ENCODE results near the gene CAPN2.

Gene CAPN2

GRCh38 chr1:223712194-223712849 is at the start of gene CAPN2:
CAPN2 (plus strand) TSS chr1:223712539; CDS start chr1:223712641, 102 bp downstream.
- H3K9me3 ChIP-seq (ENCODE audit: insufficient read depth, low read depth, low read length): no peaks in the 10 kb centered on the region
- H3K9ac ChIP-seq (ENCODE audit: low read depth, low read length): peak within 1 kb of the TSS; percentile 66; the same call in 1 of the 2 replicates
- no peaks in the 10 kb centered on the region; the same call in 1 of the 2 replicates for H3K4me1 ChIP-seq (ENCODE audit: insufficient read depth, low read length)
- no peaks in the 10 kb centered on the region for H3K36me3 ChIP-seq (ENCODE audit: insufficient read depth, low read depth, low read length)
- H3K4me3 ChIP-seq (ENCODE audit: low read length): peak within 1 kb of the TSS; percentile 73
- H3K27ac ChIP-seq (ENCODE audit: low read length): no peak within 1 kb of the TSS
- peaks cover 57% of the 10 kb centered on the region for H3K27me3 ChIP-seq (ENCODE audit: insufficient read depth, low read length)

- H3K4me3 ChIP-seq (ENCODE audit: low read length): no peak overlapping the region
- H3K27ac ChIP-seq (ENCODE audit: low read length): no peak overlapping the region
- H3K36me3 ChIP-seq (ENCODE audit: insufficient read depth, low read depth, low read length): no peaks in the 10 kb centered on the region
- no peaks in the 10 kb centered on the region for H3K27me3 ChIP-seq (ENCODE audit: insufficient read depth, low read length)
- H3K9ac ChIP-seq (ENCODE audit: low read depth, low read length): no peak overlapping the region
- H3K4me1 ChIP-seq (ENCODE audit: insufficient read depth, low read length): 0 out of 2 replicates have a peak, but pooled peaks cover 5% of the 10 kb centered on the region
- H3K9me3 ChIP-seq (ENCODE audit: insufficient read depth, low read depth, low read length): no peaks in the 10 kb centered on the region
These were observed 49.4 kb upstream of the CAPN2 start for GRCh38 chr1:223662943-223663342.

GRCh38 chr1:223664106-223664505 is 48.2 kb upstream of the CAPN2 start:
- 0 out of 2 replicates have a peak, but pooled peaks cover 5% of the 10 kb centered on the region for H3K4me1 ChIP-seq (ENCODE audit: insufficient read depth, low read length)
- H3K36me3 ChIP-seq (ENCODE audit: insufficient read depth, low read depth, low read length): no peaks in the 10 kb centered on the region
- no peak overlapping the region for H3K4me3 ChIP-seq (ENCODE audit: low read length)
- H3K27me3 ChIP-seq (ENCODE audit: insufficient read depth, low read length): no peaks in the 10 kb centered on the region
- H3K9me3 ChIP-seq (ENCODE audit: insufficient read depth, low read depth, low read length): no peaks in the 10 kb centered on the region
- H3K27ac ChIP-seq (ENCODE audit: low read length): no peak overlapping the region
- no peak overlapping the region for H3K9ac ChIP-seq (ENCODE audit: low read depth, low read length)

- Histone ChIP-seq H3K9me3 (ENCODE audit: insufficient read depth, low read depth, low read length) (no peaks in the 10 kb centered on the region), H3K27ac (ENCODE audit: low read length) (no peak within 1 kb of the TSS), H3K36me3 (ENCODE audit: insufficient read depth, low read depth, low read length) (no peaks in the 10 kb centered on the region), H3K27me3 (ENCODE audit: insufficient read depth, low read length) (no peaks in the 10 kb centered on the region), H3K4me3 (ENCODE audit: low read length) (no peak within 1 kb of the TSS), H3K9ac (ENCODE audit: low read depth, low read length) (no peak within 1 kb of the TSS), H3K4me1 (ENCODE audit: insufficient read depth, low read length) (0 out of 2 replicates have a peak, but pooled peaks cover 5% of the 10 kb centered on the region)
These were observed 46.6 kb upstream of the CAPN2 start, which contains the start of gene CAPN8 for GRCh38 chr1:223665592-223666312. CAPN8 (minus strand) TSS chr1:223665701; CDS start chr1:223665646, 55 bp downstream.

- no peak overlapping the region for H3K27ac ChIP-seq (ENCODE audit: low read length)
These were observed 44.7 kb upstream of the CAPN2 start for GRCh38 chr1:223667484-223668182.

GRCh38 chr1:223669003-223669795 is 43.1 kb upstream of the CAPN2 start:
- Histone ChIP-seq H3K27me3 (ENCODE audit: insufficient read depth, low read length) (no peaks in the 10 kb centered on the region), H3K9ac (ENCODE audit: low read depth, low read length) (no peak overlapping the region), H3K4me3 (ENCODE audit: low read length) (no peak overlapping the region), H3K27ac (ENCODE audit: low read length) (no peak overlapping the region), H3K36me3 (ENCODE audit: insufficient read depth, low read depth, low read length) (no peaks in the 10 kb centered on the region), H3K9me3 (ENCODE audit: insufficient read depth, low read depth, low read length) (peaks cover 14% of the 10 kb centered on the region), H3K4me1 (ENCODE audit: insufficient read depth, low read length) (no peaks in the 10 kb centered on the region)

More at GRCh38 chr1:223667484-223668182, 44.7 kb upstream of the CAPN2 start:
- H3K36me3 ChIP-seq (ENCODE audit: insufficient read depth, low read depth, low read length): no peaks in the 10 kb centered on the region
- no peak overlapping the region for H3K4me3 ChIP-seq (ENCODE audit: low read length)
- 0 out of 2 replicates have a peak, but pooled peaks cover 2% of the 10 kb centered on the region for H3K4me1 ChIP-seq (ENCODE audit: insufficient read depth, low read length)
- no peaks in the 10 kb centered on the region for H3K27me3 ChIP-seq (ENCODE audit: insufficient read depth, low read length)
- no peaks in the 10 kb centered on the region for H3K9me3 ChIP-seq (ENCODE audit: insufficient read depth, low read depth, low read length)
- H3K9ac ChIP-seq (ENCODE audit: low read depth, low read length): no peak overlapping the region

- no peaks in the 10 kb centered on the region for H3K4me1 ChIP-seq (ENCODE audit: insufficient read depth, low read length)
- H3K9me3 ChIP-seq (ENCODE audit: insufficient read depth, low read depth, low read length): peaks cover 20% of the 10 kb centered on the region
- no peaks in the 10 kb centered on the region for H3K36me3 ChIP-seq (ENCODE audit: insufficient read depth, low read depth, low read length)
- no peaks in the 10 kb centered on the region for H3K27me3 ChIP-seq (ENCODE audit: insufficient read depth, low read length)
- H3K27ac ChIP-seq (ENCODE audit: low read length): no peak overlapping the region
- no peak overlapping the region for H3K9ac ChIP-seq (ENCODE audit: low read depth, low read length)
- no peak overlapping the region for H3K4me3 ChIP-seq (ENCODE audit: low read length)
These were observed 41.7 kb upstream of the CAPN2 start for GRCh38 chr1:223670458-223671159.

GRCh38 chr1:223674119-223674890 is 38.0 kb upstream of the CAPN2 start:
- no peak overlapping the region for H3K9ac ChIP-seq (ENCODE audit: low read depth, low read length)
- no peaks in the 10 kb centered on the region for H3K27me3 ChIP-seq (ENCODE audit: insufficient read depth, low read length)
- H3K4me3 ChIP-seq (ENCODE audit: low read length): no peak overlapping the region
- H3K27ac ChIP-seq (ENCODE audit: low read length): no peak overlapping the region
- H3K36me3 ChIP-seq (ENCODE audit: insufficient read depth, low read depth, low read length): no peaks in the 10 kb centered on the region
- peaks cover 24% of the 10 kb centered on the region for H3K9me3 ChIP-seq (ENCODE audit: insufficient read depth, low read depth, low read length)
- H3K4me1 ChIP-seq (ENCODE audit: insufficient read depth, low read length): no peaks in the 10 kb centered on the region

GRCh38 chr1:223678841-223679240 is 33.5 kb upstream of the CAPN2 start:
- Histone ChIP-seq H3K4me1 (ENCODE audit: insufficient read depth, low read length) (no peaks in the 10 kb centered on the region), H3K27me3 (ENCODE audit: insufficient read depth, low read length) (0 out of 2 replicates have a peak, but pooled peaks cover 6% of the 10 kb centered on the region), H3K4me3 (ENCODE audit: low read length) (no peak overlapping the region), H3K36me3 (ENCODE audit: insufficient read depth, low read depth, low read length) (no peaks in the 10 kb centered on the region), H3K9me3 (ENCODE audit: insufficient read depth, low read depth, low read length) (peaks cover 14% of the 10 kb centered on the region), H3K9ac (ENCODE audit: low read depth, low read length) (no peak overlapping the region), H3K27ac (ENCODE audit: low read length) (no peak overlapping the region)

- no peak overlapping the region for H3K9ac ChIP-seq (ENCODE audit: low read depth, low read length)
- H3K27ac ChIP-seq (ENCODE audit: low read length): no peak overlapping the region
- no peaks in the 10 kb centered on the region for H3K36me3 ChIP-seq (ENCODE audit: insufficient read depth, low read depth, low read length)
- 0 out of 2 replicates have a peak, but pooled peaks cover 6% of the 10 kb centered on the region for H3K27me3 ChIP-seq (ENCODE audit: insufficient read depth, low read length)
- no peak overlapping the region for H3K4me3 ChIP-seq (ENCODE audit: low read length)
- no peaks in the 10 kb centered on the region for H3K4me1 ChIP-seq (ENCODE audit: insufficient read depth, low read length)
- H3K9me3 ChIP-seq (ENCODE audit: insufficient read depth, low read depth, low read length): peaks cover 4% of the 10 kb centered on the region; the same call in 1 of the 2 replicates
These were observed 32.2 kb upstream of the CAPN2 start for GRCh38 chr1:223680188-223680587.
